IMR-90 (cell line): Measurements from ENCODE around the gene ESR1. TPM values are rescaled to one million over a fixed set of nuclear protein-coding genes. Genes with fewer than 3 reads are reported as not detected.

Experiments
- ATAC-seq: fragments of 200-7000 bp; cut with Tn5 transposase; 2 replicates; pipeline ENCODE4 v1.9.1; 2020; ENCODE audit warnings: low read depth, mild to moderate bottlenecking, moderate library complexity
- BruUV-seq: library from RNA; stranded (reverse); fragments of 400-500 nt; replicated peaks from 2 replicates; lab custom pipeline; 2021; lab: Mats Ljungman, UMichigan
- CTCF ChIA-PET: fragments of 300-600 bp; formaldehyde crosslinking; extraction: SDS; loops from one replicate; lab custom pipeline; 2021; ENCODE audit warnings: antibody characterized with exemption; lab: Yijun Ruan, JAX
- POLR2A ChIA-PET: fragments of 300-600 bp; sonication (Branson Sonifier 250); formaldehyde crosslinking; loops from one replicate; lab custom pipeline; 2022; ENCODE audit warnings: antibody characterized with exemption; ENCODE audit not compliant: unreplicated experiment; lab: Charles Lee
- DNase-seq: peaks from one replicate; pipeline ENCODE4 v3.0.0; 2013
- H2AFZ ChIP-seq: replicated peaks from 2 replicates; pipeline ENCODE3; 2013; ENCODE audit warnings: low read length, mild to moderate bottlenecking; ENCODE audit not compliant: poor library complexity
- H2AK5ac ChIP-seq: 2 replicates; pipeline ENCODE4 v1.6.1; 2013; ENCODE audit warnings: low read depth, low read length, inconsistent platforms
- H2AK9ac ChIP-seq: replicated peaks from 2 replicates; pipeline ENCODE3; 2013; ENCODE audit warnings: mild to moderate bottlenecking, low read depth, low read length, moderate library complexity; ENCODE audit not compliant: poor library complexity
- H2BK120ac ChIP-seq: 2 replicates; pipeline ENCODE4 v1.6.1; 2013; ENCODE audit warnings: low read depth, low read length, inconsistent platforms
- H2BK15ac ChIP-seq: 3 replicates; pipeline ENCODE4 v1.6.1; 2013; ENCODE audit warnings: low read depth, low read length, inconsistent platforms
- H2BK20ac ChIP-seq: 2 replicates; pipeline ENCODE4 v1.6.1; 2013; ENCODE audit warnings: low read depth, mild to moderate bottlenecking, inconsistent platforms, low read length, moderate library complexity
- H2BK5ac ChIP-seq: 2 replicates; pipeline ENCODE4 v1.6.1; 2013; ENCODE audit warnings: mild to moderate bottlenecking, low read depth, low read length, inconsistent platforms; ENCODE audit not compliant: poor library complexity, severe bottlenecking
- H3K14ac ChIP-seq: replicated peaks from 2 replicates; pipeline ENCODE4 v1.6.1; 2013; ENCODE audit warnings: low read depth, low read length, inconsistent platforms
- H3K18ac ChIP-seq: 2 replicates; pipeline ENCODE4 v1.6.1; 2013; ENCODE audit warnings: low read depth, low read length, control low read depth
- H3K23ac ChIP-seq: 2 replicates; pipeline ENCODE4 v1.6.1; 2013; ENCODE audit warnings: low read depth, low read length, inconsistent platforms
- H3K27ac ChIP-seq: 2 replicates; pipeline ENCODE4 v1.5.1; 2013; ENCODE audit warnings: mild to moderate bottlenecking, control low read depth, low read length; ENCODE audit not compliant: insufficient read depth
- H3K27me3 ChIP-seq: 2 replicates; pipeline ENCODE4 v1.6.1; 2013; ENCODE audit warnings: low read length; ENCODE audit not compliant: control insufficient read depth, insufficient read depth
- H3K36me3 ChIP-seq: 2 replicates; pipeline ENCODE4 v1.6.1; 2013; ENCODE audit warnings: low read length, mixed read lengths; ENCODE audit not compliant: control insufficient read depth, insufficient read depth
- H3K4ac ChIP-seq: 2 replicates; pipeline ENCODE4 v1.6.1; 2013; ENCODE audit warnings: low read depth, low read length, inconsistent platforms
- H3K4me1 ChIP-seq: 2 replicates; pipeline ENCODE4 v1.6.1; 2013; ENCODE audit warnings: low read length, mixed read lengths; ENCODE audit not compliant: control insufficient read depth, insufficient read depth
- H3K4me2 ChIP-seq: 2 replicates; pipeline ENCODE4 v1.6.1; 2013; ENCODE audit warnings: low read depth, mild to moderate bottlenecking, control low read depth, low read length, moderate library complexity
- H3K4me3 ChIP-seq: 2 replicates; pipeline ENCODE4 v1.5.1; 2013; ENCODE audit warnings: low read depth, mild to moderate bottlenecking, control low read depth, low read length, moderate library complexity; ENCODE audit not compliant: insufficient read depth
- H3K56ac ChIP-seq: 2 replicates; pipeline ENCODE4 v1.6.1; 2013; ENCODE audit warnings: low read length, inconsistent platforms; ENCODE audit not compliant: insufficient read depth; ENCODE audit errors: extremely low read depth
- H3K79me1 ChIP-seq, 2 experiments: 2 replicates each; pipeline ENCODE4 v1.6.1; 2013; ENCODE audit warnings: low read length in 2 of 2, inconsistent platforms in 1 of 2, low read depth in 1 of 2
- H3K9ac ChIP-seq: 2 replicates; pipeline ENCODE4 v1.6.1; 2013; ENCODE audit warnings: low read depth, low read length, control low read depth
- H3K9me1 ChIP-seq: 2 replicates; pipeline ENCODE4 v1.6.1; 2013; ENCODE audit warnings: low read length, inconsistent platforms; ENCODE audit not compliant: insufficient read depth
- H3K9me3 ChIP-seq: 2 replicates; pipeline ENCODE4 v1.6.1; 2013; ENCODE audit warnings: low read length; ENCODE audit not compliant: control insufficient read depth, insufficient read depth
- H4K20me1 ChIP-seq: 2 replicates; pipeline ENCODE4 v1.6.1; 2013; ENCODE audit warnings: low read length, inconsistent platforms; ENCODE audit not compliant: insufficient read depth
- H4K5ac ChIP-seq: 2 replicates; pipeline ENCODE4 v1.6.1; 2013; ENCODE audit warnings: mild to moderate bottlenecking, low read depth, low read length, control low read depth
- H4K8ac ChIP-seq, 2 experiments: 2 replicates each; pipeline ENCODE4 v1.6.1; 2013; ENCODE audit warnings: low read depth in 2 of 2, low read length in 2 of 2, control low read depth in 1 of 2, inconsistent platforms in 1 of 2
- H4K91ac ChIP-seq: 2 replicates; pipeline ENCODE4 v1.6.1; 2013; ENCODE audit warnings: low read depth, low read length, inconsistent platforms; ENCODE audit not compliant: insufficient read depth
- BHLHE40 ChIP-seq: fragments of 150-350 bp; IDR thresholded peaks from 2 replicates; pipeline ENCODE4 v1.6.1; 2016; ENCODE audit warnings: mild to moderate bottlenecking, low read depth, low read length
- CEBPB ChIP-seq: IDR thresholded peaks from 2 replicates; pipeline ENCODE4 v1.6.1; 2012; ENCODE audit warnings: low read depth, low read length, improper control_type of control experiment
- CHD1 ChIP-seq: IDR thresholded peaks from 2 replicates; pipeline ENCODE4 v1.6.1; 2012; ENCODE audit warnings: low read depth, low read length, improper control_type of control experiment
- CTCF ChIP-seq: conservative IDR thresholded peaks from 2 replicates; pipeline ENCODE4 v1.5.1; 2012; ENCODE audit warnings: mild to moderate bottlenecking, low read depth, low read length, improper control_type of control experiment
- FOS ChIP-seq: fragments of 150-350 bp; IDR thresholded peaks from 2 replicates; pipeline ENCODE4 v1.6.1; 2016; ENCODE audit warnings: low read depth, low read length
- MAFK ChIP-seq: IDR thresholded peaks from 2 replicates; pipeline ENCODE4 v1.6.1; 2012; ENCODE audit warnings: low read depth, low read length, improper control_type of control experiment
- MXI1 ChIP-seq: IDR thresholded peaks from 2 replicates; pipeline ENCODE4 v1.6.1; 2012; ENCODE audit warnings: low read depth, mild to moderate bottlenecking, low read length, moderate library complexity, borderline replicate concordance
- NFE2L2 ChIP-seq: fragments of 150-350 bp; IDR thresholded peaks from 2 replicates; pipeline ENCODE4 v1.6.1; 2016; ENCODE audit warnings: low read depth, mild to moderate bottlenecking, low read length
- RCOR1 ChIP-seq: IDR thresholded peaks from 2 replicates; pipeline ENCODE4 v1.6.1; 2012; ENCODE audit warnings: mild to moderate bottlenecking, low read length, improper control_type of control experiment; ENCODE audit not compliant: insufficient replicate concordance
- RFX5 ChIP-seq: IDR thresholded peaks from 2 replicates; pipeline ENCODE4 v1.8.0; 2012; ENCODE audit warnings: low read depth, mild to moderate bottlenecking, low read length, moderate library complexity
- SMC3 ChIP-seq: fragments of 150-350 bp; IDR thresholded peaks from 2 replicates; pipeline ENCODE4 v1.6.1; 2016; ENCODE audit warnings: low read depth, mild to moderate bottlenecking, antibody characterized with exemption, low read length, moderate library complexity
- USF2 ChIP-seq: fragments of 150-350 bp; IDR thresholded peaks from 2 replicates; pipeline ENCODE4 v1.6.1; 2017; ENCODE audit warnings: mild to moderate bottlenecking, antibody characterized with exemption, low read length, low read depth
- dilution Hi-C: fragments of 300-500 bp; cut with HindIII; formaldehyde crosslinking; loops from one replicate; pipeline ENCODE4 v1.14.3; 2018; ENCODE audit warnings: low sequenced_read_pairs; ENCODE audit not compliant: unreplicated experiment
- in situ Hi-C: fragments of 300-500 bp; cut with MboI; formaldehyde crosslinking; loops from 3 replicates; pipeline ENCODE4 v1.14.3; 2019; ENCODE audit warnings: low sequenced_read_pairs, inconsistent platforms, mixed read lengths
- intact Hi-C: fragments of 100-400 bp; cut with micrococcal nuclease; formaldehyde crosslinking; loops from 2 replicates; pipeline ENCODE4 v1.10.0; 2022
- polyA plus RNA-seq, 3 experiments: library from polyadenylated mRNA; depleted of rRNA; stranded (reverse); fragments of >200 nt; gene quantifications; 2 replicates each; pipeline ENCODE4 v1.2.3, GENCODE V29; 2012; ENCODE audit warnings: low replicate concordance in 1 of 3
- total RNA-seq: library from RNA; depleted of rRNA; stranded (reverse); fragments of >200 nt; gene quantifications from 2 replicates; pipeline ENCODE4 v1.2.3, GENCODE V29; 2012

ESR1 gene
- total and polyA plus RNA-seq, 2 of the 4 experiments (the other 2 are of a cell fraction): not detected

DNA sequence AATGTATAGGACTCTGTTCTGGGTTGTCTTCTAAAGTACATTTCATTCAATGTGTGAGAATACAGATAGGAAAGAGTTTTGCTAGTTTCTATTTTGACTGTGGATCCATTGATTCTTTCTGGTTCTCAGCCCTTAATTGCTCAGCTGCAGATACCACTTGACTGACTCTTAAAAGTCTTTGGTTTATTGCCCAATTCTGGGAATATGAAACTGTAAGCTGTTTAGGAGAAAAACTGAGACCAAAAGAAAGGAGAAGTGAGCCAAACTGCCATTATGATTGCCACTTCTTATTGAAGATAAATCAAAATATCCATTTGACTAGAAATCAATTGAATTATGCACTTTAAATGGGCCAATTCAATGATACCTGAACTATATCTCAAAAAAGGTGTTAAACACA is 211.4 kb downstream of the ESR1 start:
- dilution Hi-C loops (no loop called here), in situ Hi-C loops (no loop called here), intact Hi-C loops (no loop called here)
- H3K4me1 ChIP-seq: no peaks in the 10 kb centered on the region
- H3K4me3 ChIP-seq: no peak overlapping the region
- no TSS peak for BruUV-seq
- H2BK120ac ChIP-seq: no peak overlapping the region
- H3K23ac ChIP-seq: no peak overlapping the region
- H3K9me1 ChIP-seq: no peaks in the 10 kb centered on the region
- no peak overlapping the region for H4K8ac ChIP-seq
- H4K91ac ChIP-seq: no peak overlapping the region
- no peak for DNase-seq
- no peak overlapping the region for H2BK15ac ChIP-seq
- H4K20me1 ChIP-seq: no peaks in the 10 kb centered on the region
- H2AK5ac ChIP-seq: no peak overlapping the region
- POLR2A ChIA-PET: no interaction called here
- no peak overlapping the region for H3K27ac ChIP-seq
- H3K4me2 ChIP-seq: no peak overlapping the region
- H3K36me3 ChIP-seq: no peaks in the 10 kb centered on the region
- no peaks in the 10 kb centered on the region for H3K9me3 ChIP-seq
- TF ChIP-seq RCOR1 (no peak), CHD1 (no peak), USF2 (no peak), SMC3 (no peak), BHLHE40 (no peak), CTCF (no peak), NFE2L2 (no peak), MAFK (no peak), RFX5 (no peak), MXI1 (no peak), CEBPB (no peak), FOS (no peak)
- no peak overlapping the region for H3K18ac ChIP-seq
- H3K56ac ChIP-seq: no peak overlapping the region
- H3K4ac ChIP-seq: no peak overlapping the region
- no peak overlapping the region for H2AFZ ChIP-seq
- no peak for ATAC-seq
- H3K79me1 ChIP-seq: no peaks in the 10 kb centered on the region
- no peaks in the 10 kb centered on the region for H3K27me3 ChIP-seq
- no peak overlapping the region for H4K5ac ChIP-seq
- H2BK20ac ChIP-seq: no peak overlapping the region
- H2BK5ac ChIP-seq: no peak overlapping the region
- no peak overlapping the region for H3K9ac ChIP-seq
- no peak overlapping the region for H2AK9ac ChIP-seq
- CTCF ChIA-PET: no interaction called here
- no peak overlapping the region for H3K14ac ChIP-seq
